Ishikawa (cell line): Measurements from ENCODE around the gene CHRNB1.

Source experiments
- CEBPB ChIP-seq: IDR thresholded peaks from 2 replicates; pipeline ENCODE4 v1.6.1; 2012
- CREB1 ChIP-seq: IDR thresholded peaks from 2 replicates; pipeline ENCODE4 v1.6.1; 2012; ENCODE audit warnings: low read depth
- EGR1 ChIP-seq: IDR thresholded peaks from 2 replicates; pipeline ENCODE4 v1.6.1; 2012
- EP300 ChIP-seq: IDR thresholded peaks from 2 replicates; pipeline ENCODE4 v1.6.1; 2012; ENCODE audit warnings: borderline replicate concordance
- FOXM1 ChIP-seq: IDR thresholded peaks from 2 replicates; pipeline ENCODE4 v1.6.1; 2012; ENCODE audit warnings: low read depth, borderline replicate concordance
- MAX ChIP-seq: IDR thresholded peaks from 2 replicates; pipeline ENCODE4 v1.6.1; 2012
- RAD21 ChIP-seq: IDR thresholded peaks from 2 replicates; pipeline ENCODE4 v1.6.1; 2012; ENCODE audit warnings: low read depth
- REST ChIP-seq: IDR thresholded peaks from 2 replicates; pipeline ENCODE4 v1.6.1; 2012; ENCODE audit warnings: low read depth, mild to moderate bottlenecking
- TAF1 ChIP-seq: IDR thresholded peaks from 2 replicates; pipeline ENCODE4 v1.6.1; 2012; ENCODE audit warnings: low read depth, mild to moderate bottlenecking
- TCF12 ChIP-seq: IDR thresholded peaks from 2 replicates; pipeline ENCODE4 v1.6.1; 2012; ENCODE audit warnings: low read depth
- TEAD4 ChIP-seq: IDR thresholded peaks from 2 replicates; pipeline ENCODE4 v1.6.1; 2012
- YY1 ChIP-seq: IDR thresholded peaks from 2 replicates; pipeline ENCODE4 v1.6.1; 2012; ENCODE audit warnings: low read depth
- TF ChIP-seq, protein P1 (sequence below): IDR thresholded peaks from 2 replicates; pipeline ENCODE4 v1.6.1; 2012

GRCh38 chr17:7407485-7408251, 37.2 kb upstream of the CHRNB1 start, which contains the start of gene NLGN2:
- TF ChIP-seq REST: no peak
- TF ChIP-seq TAF1: no peak
- no peak for TF ChIP-seq TEAD4
- no peak for TF ChIP-seq CEBPB
- no peak for TF ChIP-seq YY1
- no peak for TF ChIP-seq EGR1
- TF ChIP-seq RAD21: no peak
- no peak for TF ChIP-seq FOXM1
- TF ChIP-seq MAX: no peak
- no peak for TF ChIP-seq EP300
- TF ChIP-seq CREB1: no peak
- TF ChIP-seq, protein P1, sequence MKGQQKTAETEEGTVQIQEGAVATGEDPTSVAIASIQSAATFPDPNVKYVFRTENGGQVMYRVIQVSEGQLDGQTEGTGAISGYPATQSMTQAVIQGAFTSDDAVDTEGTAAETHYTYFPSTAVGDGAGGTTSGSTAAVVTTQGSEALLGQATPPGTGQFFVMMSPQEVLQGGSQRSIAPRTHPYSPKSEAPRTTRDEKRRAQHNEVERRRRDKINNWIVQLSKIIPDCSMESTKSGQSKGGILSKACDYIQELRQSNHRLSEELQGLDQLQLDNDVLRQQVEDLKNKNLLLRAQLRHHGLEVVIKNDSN: no peak
- no peak for TF ChIP-seq TCF12
